ENCODE data around the gene HAP1. TPM values are rescaled to one million over a fixed set of nuclear protein-coding genes. Genes with fewer than 3 reads are reported as not detected.
A peak's percentile ranks its signal among the peaks of the same experiment; 100 is the strongest.
"Not testable (repeated sequence)": the region's sequence is repeated elsewhere in the genome, so short reads cannot be mapped to it uniquely, and the experiment has no call there.

HAP1 gene
- total and polyA plus RNA-seq, 4 donors = 0.06 TPM; not detected in 3

- Histone ChIP-seq H3K4me1 (ENCODE audit: control insufficient read depth in 1 of 2, insufficient read depth in 2 of 2, low read length in 2 of 2) (no peaks in the 10 kb centered on the region), H3K9me3 (ENCODE audit: control insufficient read depth, low read length) (no peaks in the 10 kb centered on the region), H3K27ac (ENCODE audit: low read depth in 1 of 2, low read length in 2 of 2) (no peak overlapping the region), H3K4me3 (ENCODE audit: low read length in 2 of 2) (no peak overlapping the region), H3K27me3 (ENCODE audit: control insufficient read depth in 1 of 2, insufficient read depth in 2 of 2, low read length in 1 of 2) (no peaks in the 10 kb centered on the region), H3K36me3 (ENCODE audit: control insufficient read depth in 1 of 2, insufficient read depth in 2 of 2, low read length in 1 of 2) (no peaks in the 10 kb centered on the region)
- WGBS, 2 donors = 75 to 78% methylated on average over 13 of the region's 13 CpGs
- DNase-seq (no peak), ATAC-seq (ENCODE audit: low FRiP score) (no peak)
- intact Hi-C loops (cut with DNase I) = no loop called here
These were observed 29.0 kb downstream of the HAP1 start for GRCh38 chr17:41705271-41705991.

DNA sequence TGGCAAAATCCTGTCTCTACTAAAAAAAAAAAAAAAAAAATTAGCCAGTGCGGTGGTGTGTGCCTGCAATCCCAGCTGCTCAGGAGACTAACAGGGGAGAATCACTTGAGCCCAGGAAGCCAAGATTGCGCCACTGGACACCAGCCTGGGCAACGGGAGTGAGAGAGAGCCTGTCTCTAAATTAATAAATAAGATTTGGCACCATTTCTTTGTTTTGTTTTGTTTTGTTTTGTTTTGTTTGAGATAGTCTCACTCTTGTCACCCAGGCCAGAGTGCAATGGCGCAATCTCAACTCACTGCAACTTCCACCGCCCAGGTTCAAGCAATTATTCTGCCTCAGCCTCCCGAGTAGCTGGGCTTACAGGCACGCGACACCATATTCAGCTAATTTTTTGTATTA lies 31.7 kb downstream of the HAP1 start:
- Histone ChIP-seq H3K9me3 (ENCODE audit: control insufficient read depth, low read length) (no peaks in the 10 kb centered on the region), H3K4me3 (ENCODE audit: low read length in 2 of 2) (no peak overlapping the region), H3K27ac (ENCODE audit: low read depth in 1 of 2, low read length in 2 of 2) (no peak overlapping the region), H3K4me1 (ENCODE audit: control insufficient read depth in 1 of 2, insufficient read depth in 2 of 2, low read length in 2 of 2) (no peaks in the 10 kb centered on the region), H3K36me3 (ENCODE audit: control insufficient read depth in 1 of 2, insufficient read depth in 2 of 2, low read length in 1 of 2) (no peaks in the 10 kb centered on the region), H3K27me3 (ENCODE audit: control insufficient read depth in 1 of 2, insufficient read depth in 2 of 2, low read length in 1 of 2) (no peaks in the 10 kb centered on the region)
- WGBS, 2 donors = 86% methylated on average over 8 of the region's 8 CpGs
- DNase-seq = no peak
- no peak for ATAC-seq (ENCODE audit: low FRiP score)
- intact Hi-C loops (cut with DNase I) = no loop called here

GRCh38 chr17:41700843-41701242 lies 33.6 kb downstream of the HAP1 start:
- H3K4me3 ChIP-seq (ENCODE audit: low read length in 2 of 2); H3K27ac ChIP-seq (ENCODE audit: low read depth in 1 of 2, low read length in 2 of 2); DNase-seq; intact Hi-C loops (cut with DNase I); H3K27me3 ChIP-seq (ENCODE audit: control insufficient read depth in 1 of 2, insufficient read depth in 2 of 2, low read length in 1 of 2); H3K4me1 ChIP-seq (ENCODE audit: control insufficient read depth in 1 of 2, insufficient read depth in 2 of 2, low read length in 2 of 2); H3K9me3 ChIP-seq (ENCODE audit: control insufficient read depth, low read length); ATAC-seq (ENCODE audit: low FRiP score); H3K36me3 ChIP-seq (ENCODE audit: control insufficient read depth in 1 of 2, insufficient read depth in 2 of 2, low read length in 1 of 2): not testable (repeated sequence)
- WGBS, 2 donors = 86 to 88% methylated on average over 3 of the region's 3 CpGs

- Histone ChIP-seq H3K4me1 (ENCODE audit: control insufficient read depth in 1 of 2, insufficient read depth in 2 of 2, low read length in 2 of 2) (no peaks in the 10 kb centered on the region), H3K27me3 (ENCODE audit: control insufficient read depth in 1 of 2, insufficient read depth in 2 of 2, low read length in 1 of 2) (no peaks in the 10 kb centered on the region), H3K36me3 (ENCODE audit: control insufficient read depth in 1 of 2, insufficient read depth in 2 of 2, low read length in 1 of 2) (peaks cover 4 to 7% of the 10 kb centered on the region in 2 donors), H3K27ac (ENCODE audit: low read depth in 1 of 2, low read length in 2 of 2) (no peak overlapping the region), H3K9me3 (ENCODE audit: control insufficient read depth, low read length) (no peaks in the 10 kb centered on the region), H3K4me3 (ENCODE audit: low read length in 2 of 2) (no peak overlapping the region)
- DNase-seq (peak in 1 of 2 donors; percentile 74), ATAC-seq (ENCODE audit: low FRiP score) (peak; percentile 79)
- WGBS, 2 donors = 38 to 39% methylated on average over 6 of the region's 6 CpGs
- intact Hi-C loops (cut with DNase I) = no loop called here
These were observed 37.1 kb downstream of the HAP1 start for GRCh38 chr17:41697122-41697962.

DNA sequence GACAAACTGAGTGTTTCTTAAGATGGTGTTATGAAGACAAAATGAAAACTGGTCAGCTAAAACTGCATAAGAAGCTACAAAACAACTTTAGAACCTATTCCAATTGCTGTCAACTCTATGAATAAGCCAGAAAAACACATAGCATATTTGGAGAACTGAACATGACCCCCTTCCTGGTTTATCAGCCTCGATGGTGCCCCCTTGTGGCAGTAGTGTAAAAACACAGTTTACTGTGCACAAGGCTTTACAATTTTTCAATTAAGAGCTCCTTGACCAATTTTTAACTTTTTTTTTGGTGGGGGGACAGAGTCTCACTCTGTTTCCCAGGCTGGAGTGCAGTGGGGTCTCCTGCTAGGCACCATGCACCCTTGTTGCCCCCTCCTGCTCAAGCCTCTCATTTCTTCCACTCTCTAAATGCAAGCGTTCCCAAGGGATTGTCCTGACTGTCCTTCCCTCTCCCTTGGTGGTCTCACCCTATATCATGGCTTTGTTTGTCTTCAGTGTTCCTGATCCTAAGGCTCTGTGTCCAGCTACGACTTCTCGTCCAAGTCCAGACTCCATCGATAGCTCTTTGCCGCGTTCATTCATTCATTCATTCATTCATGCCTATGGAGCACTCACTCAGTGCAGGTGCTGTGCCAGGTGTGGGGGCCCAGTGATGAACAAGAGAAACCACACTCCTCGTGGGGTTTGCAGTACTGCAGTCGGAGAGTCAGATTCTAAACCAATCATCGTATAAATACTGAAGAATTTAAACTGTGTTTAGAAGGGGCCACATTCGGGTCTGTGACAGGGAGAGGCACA lies 38.3 kb downstream of the HAP1 start:
- H3K27ac ChIP-seq (ENCODE audit: low read depth in 1 of 2, low read length in 2 of 2) = no peak overlapping the region
- no peaks in the 10 kb centered on the region for H3K27me3 ChIP-seq (ENCODE audit: control insufficient read depth in 1 of 2, insufficient read depth in 2 of 2, low read length in 1 of 2)
- ATAC-seq (ENCODE audit: low FRiP score) = peak; percentile 73
- DNase-seq = peak in 1 of 2 donors; percentile 73
- 49 to 52% methylated on average over 11 of the region's 11 CpGs for WGBS, 2 donors
- intact Hi-C loops (cut with DNase I) = no loop called here
- peaks cover 4 to 13% of the 10 kb centered on the region in 2 donors for H3K36me3 ChIP-seq (ENCODE audit: control insufficient read depth in 1 of 2, insufficient read depth in 2 of 2, low read length in 1 of 2)
- no peaks in the 10 kb centered on the region for H3K9me3 ChIP-seq (ENCODE audit: control insufficient read depth, low read length)
- H3K4me1 ChIP-seq (ENCODE audit: control insufficient read depth in 1 of 2, insufficient read depth in 2 of 2, low read length in 2 of 2) = no peaks in the 10 kb centered on the region
- no peak overlapping the region for H3K4me3 ChIP-seq (ENCODE audit: low read length in 2 of 2)

DNA sequence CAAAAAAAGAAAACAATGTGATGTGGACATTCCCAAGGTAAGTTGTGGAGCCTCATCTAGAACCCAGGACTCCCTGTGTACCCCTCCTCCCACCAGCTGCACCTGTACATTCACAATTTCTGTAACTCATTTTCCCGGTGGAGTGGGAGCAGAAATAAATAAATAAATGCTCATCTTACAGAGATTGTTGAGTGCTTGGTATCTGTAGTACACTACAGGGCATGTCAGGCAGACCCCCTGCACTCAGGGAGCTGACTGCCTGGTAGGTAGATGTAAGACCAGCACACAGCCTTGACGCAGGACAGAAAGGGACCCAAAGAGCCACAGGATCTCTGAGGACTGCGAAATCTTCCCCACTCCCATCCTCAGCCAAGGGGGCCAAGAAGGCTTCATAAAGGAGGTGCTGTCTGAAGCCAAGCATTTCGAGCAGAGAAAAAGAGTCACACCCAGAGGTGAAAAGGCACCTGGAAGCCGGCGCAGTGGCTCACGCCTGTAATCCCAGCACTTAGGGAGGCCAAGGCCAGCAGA lies 39.2 kb downstream of the HAP1 start:
- Histone ChIP-seq H3K27ac (ENCODE audit: low read depth in 1 of 2, low read length in 2 of 2) (no peak overlapping the region), H3K4me1 (ENCODE audit: control insufficient read depth in 1 of 2, insufficient read depth in 2 of 2, low read length in 2 of 2) (no peaks in the 10 kb centered on the region), H3K27me3 (ENCODE audit: control insufficient read depth in 1 of 2, insufficient read depth in 2 of 2, low read length in 1 of 2) (no peaks in the 10 kb centered on the region), H3K4me3 (ENCODE audit: low read length in 2 of 2) (no peak overlapping the region), H3K36me3 (ENCODE audit: control insufficient read depth in 1 of 2, insufficient read depth in 2 of 2, low read length in 1 of 2) (peaks cover 4 to 19% of the 10 kb centered on the region in 2 donors), H3K9me3 (ENCODE audit: control insufficient read depth, low read length) (no peaks in the 10 kb centered on the region)
- ATAC-seq (ENCODE audit: low FRiP score) = no peak
- 81 to 84% methylated on average over 7 of the region's 7 CpGs for WGBS, 2 donors
- no peak for DNase-seq
- intact Hi-C loops (cut with DNase I) = no loop called here

DNA sequence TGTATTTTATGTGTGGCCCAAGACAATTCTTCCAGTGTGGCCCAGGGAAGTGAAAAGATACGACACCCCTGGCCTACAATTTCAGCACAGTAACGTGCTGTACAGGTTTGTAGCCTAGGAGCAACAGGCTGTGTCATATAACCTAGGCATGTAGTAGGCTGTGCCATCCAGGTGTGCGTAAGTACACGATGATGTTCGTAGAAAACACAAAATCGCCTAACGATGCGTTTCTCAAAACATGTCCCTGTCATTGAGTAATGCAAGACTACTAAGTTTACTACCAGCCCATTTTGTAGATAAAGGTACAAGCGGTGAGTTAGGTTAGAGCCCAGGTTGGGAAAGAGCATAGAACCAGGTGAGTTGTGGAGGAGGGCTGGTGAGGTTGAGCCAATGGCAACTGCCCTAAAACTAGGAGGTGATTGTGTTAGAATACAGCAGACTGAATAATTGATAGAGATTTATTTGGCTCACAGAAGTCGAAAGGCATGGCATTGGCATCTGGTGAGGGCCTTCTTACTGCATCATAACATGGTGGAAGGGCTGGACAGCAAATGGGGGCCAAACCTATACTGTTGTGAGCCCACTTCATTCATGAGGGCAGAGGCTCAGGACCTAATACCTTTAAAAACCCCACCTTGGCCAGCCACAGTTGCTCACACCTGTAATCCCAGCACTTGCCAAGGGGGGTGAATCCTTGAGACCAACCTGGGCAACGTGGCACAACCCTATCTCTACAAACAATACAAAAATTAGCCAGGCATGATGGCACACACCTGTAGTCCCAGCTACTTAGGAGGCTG lies 41.5 kb downstream of the HAP1 start:
- no peak for ATAC-seq (ENCODE audit: low FRiP score)
- Histone ChIP-seq H3K9me3 (ENCODE audit: control insufficient read depth, low read length) (no peaks in the 10 kb centered on the region), H3K4me1 (ENCODE audit: control insufficient read depth in 1 of 2, insufficient read depth in 2 of 2, low read length in 2 of 2) (no peaks in the 10 kb centered on the region), H3K4me3 (ENCODE audit: low read length in 2 of 2) (no peak overlapping the region), H3K36me3 (ENCODE audit: control insufficient read depth in 1 of 2, insufficient read depth in 2 of 2, low read length in 1 of 2) (peaks cover 7 to 22% of the 10 kb centered on the region in 2 donors), H3K27me3 (ENCODE audit: control insufficient read depth in 1 of 2, insufficient read depth in 2 of 2, low read length in 1 of 2) (no peaks in the 10 kb centered on the region), H3K27ac (ENCODE audit: low read depth in 1 of 2, low read length in 2 of 2) (no peak overlapping the region)
- 83 to 86% methylated on average over 11 of the region's 11 CpGs for WGBS, 2 donors
- no peak for DNase-seq
- intact Hi-C loops (cut with DNase I) = no loop called here
